ENCODE results near the gene AMBP.
A peak's percentile ranks its signal among the peaks of the same experiment; 100 is the strongest.

The AMBP gene

DNA sequence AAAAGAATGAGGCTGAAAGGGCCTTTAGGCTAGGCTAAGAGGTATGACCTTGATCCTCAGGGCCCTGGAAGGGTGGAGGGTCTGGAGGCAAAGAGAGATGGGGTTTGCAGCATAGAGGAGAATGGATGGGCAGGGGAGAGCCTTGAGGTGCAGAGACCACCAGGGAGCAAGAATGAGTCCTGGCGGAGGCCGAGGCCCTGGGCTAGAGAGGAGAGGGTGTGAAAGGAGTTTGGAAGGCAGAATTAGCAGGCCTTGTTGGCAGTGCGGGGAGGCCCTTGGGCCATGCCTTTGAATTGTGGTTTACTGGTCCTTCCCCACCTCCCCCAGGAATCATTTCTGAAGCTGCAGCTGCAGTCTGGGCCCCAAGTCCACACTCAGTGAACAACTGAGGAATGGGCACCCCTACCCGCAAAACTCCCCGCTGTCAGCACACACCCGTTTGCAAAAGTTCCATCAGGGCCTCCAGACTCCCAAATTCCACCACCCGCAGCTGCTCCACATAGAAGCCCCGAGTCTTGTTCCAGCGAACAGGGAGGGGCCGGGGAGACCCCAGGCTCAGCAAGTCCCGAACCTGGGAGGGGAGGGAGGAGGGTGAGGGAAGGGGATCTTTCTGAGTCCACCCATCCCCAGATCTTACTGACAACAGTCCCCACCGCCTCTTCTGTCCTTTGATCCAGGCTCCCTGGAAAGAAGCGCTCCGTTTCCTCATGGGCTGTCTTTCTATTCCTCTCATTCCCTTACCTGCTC, 18.9 kb upstream of the AMBP start:
- TF ChIP-seq CTCF (IDR thresholded peaks at IDR 0.05; ENCODE audit: low read length, missing control alignments): no peak
- no peak overlapping the region for H3K4me3 ChIP-seq (replicated peaks; ENCODE audit: low read depth, low read length)
- no peak for DNase-seq (ENCODE audit: low read depth)

DNA sequence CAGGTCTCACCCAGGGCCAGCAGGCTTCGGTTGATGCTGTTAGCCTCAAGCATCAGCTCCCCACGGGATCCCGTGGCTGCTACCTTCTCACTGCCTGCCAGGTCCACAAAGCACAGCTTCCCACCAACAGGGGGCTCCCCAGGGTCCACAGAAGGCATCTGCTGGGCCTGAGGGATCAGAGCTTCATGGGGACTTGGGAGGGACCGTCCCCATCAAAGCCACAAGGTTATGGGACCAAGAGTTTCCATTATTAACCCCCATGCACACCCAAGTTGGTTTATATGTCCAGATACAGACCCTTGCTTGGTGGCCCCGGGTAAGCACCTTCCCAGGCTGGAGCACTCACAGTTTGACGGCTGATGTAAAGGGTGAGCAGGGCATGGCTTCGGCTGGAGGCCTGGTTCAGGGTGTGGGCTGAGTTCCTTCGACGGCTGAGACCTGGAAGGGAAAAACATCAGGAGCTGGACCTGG, 18.0 kb upstream of the AMBP start:
- DNase-seq (ENCODE audit: low read depth): no peak
- peak; percentile 21 for TF ChIP-seq CTCF (IDR thresholded peaks at IDR 0.05; ENCODE audit: low read length, missing control alignments)
- no peak overlapping the region for H3K4me3 ChIP-seq (replicated peaks; ENCODE audit: low read depth, low read length)

DNA sequence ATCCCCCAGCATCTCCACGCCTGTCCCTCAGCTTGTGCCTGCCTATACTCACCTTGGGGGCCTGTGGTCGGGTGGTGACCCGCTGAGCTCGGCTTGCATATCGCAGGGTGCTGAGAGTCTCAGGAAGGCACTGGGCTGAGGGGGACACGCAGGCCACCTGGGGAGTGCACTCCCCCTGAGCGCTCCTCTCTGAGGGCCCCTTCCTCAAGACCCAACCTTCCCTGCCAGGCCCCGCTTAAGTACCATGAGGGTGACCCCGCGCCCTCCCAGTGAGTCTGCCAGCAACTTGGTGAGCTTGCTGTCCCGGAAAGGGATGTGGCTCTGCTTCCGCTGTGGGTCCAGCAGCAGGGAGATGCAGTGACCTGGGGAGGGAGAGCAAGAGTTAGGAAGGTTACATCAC, 16.9 kb upstream of the AMBP start:
- no peak overlapping the region for H3K4me3 ChIP-seq (replicated peaks; ENCODE audit: low read depth, low read length)
- TF ChIP-seq CTCF (IDR thresholded peaks at IDR 0.05; ENCODE audit: low read length, missing control alignments): no peak
- no peak for DNase-seq (ENCODE audit: low read depth)

DNA sequence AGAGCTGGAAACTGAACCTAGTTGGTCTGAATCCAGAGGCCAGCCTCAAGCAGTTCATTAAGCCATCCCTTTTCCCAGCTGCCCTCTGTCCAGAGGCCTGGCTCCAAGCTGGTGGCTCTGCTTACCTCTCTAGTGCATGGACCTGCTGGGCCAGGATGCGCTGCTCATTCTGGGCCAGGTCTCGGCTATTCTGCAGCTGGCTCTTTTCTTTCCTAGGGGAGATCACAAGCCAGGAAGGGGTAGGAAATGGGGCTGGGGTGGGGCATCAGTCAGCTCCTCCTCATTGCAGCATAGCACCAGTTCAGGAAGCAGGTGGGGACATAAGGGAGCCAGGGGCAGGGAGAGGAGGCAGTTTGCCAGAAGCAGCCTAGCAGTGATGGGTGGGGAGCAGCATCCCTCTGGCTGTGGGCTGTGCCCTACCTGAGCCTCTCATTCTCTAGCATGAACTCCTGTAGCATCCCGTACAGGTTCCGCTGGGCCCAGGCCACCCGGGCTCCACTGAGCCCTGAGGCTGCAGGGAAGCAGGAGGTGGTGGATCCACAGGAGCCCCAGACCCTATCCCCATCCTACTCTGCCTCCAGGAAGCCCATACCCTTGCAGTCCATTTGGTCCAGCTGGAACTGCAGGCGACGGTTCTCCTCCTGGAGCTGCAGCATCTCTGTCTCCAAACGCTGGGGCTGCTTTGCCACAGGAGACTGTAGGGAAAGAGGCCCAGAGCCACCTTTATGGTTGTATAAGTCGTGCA, 15.8 kb upstream of the AMBP start:
- H3K4me3 ChIP-seq (replicated peaks; ENCODE audit: low read depth, low read length): no peak overlapping the region
- TF ChIP-seq CTCF (IDR thresholded peaks at IDR 0.05; ENCODE audit: low read length, missing control alignments): no peak
- no peak for DNase-seq (ENCODE audit: low read depth)

DNA sequence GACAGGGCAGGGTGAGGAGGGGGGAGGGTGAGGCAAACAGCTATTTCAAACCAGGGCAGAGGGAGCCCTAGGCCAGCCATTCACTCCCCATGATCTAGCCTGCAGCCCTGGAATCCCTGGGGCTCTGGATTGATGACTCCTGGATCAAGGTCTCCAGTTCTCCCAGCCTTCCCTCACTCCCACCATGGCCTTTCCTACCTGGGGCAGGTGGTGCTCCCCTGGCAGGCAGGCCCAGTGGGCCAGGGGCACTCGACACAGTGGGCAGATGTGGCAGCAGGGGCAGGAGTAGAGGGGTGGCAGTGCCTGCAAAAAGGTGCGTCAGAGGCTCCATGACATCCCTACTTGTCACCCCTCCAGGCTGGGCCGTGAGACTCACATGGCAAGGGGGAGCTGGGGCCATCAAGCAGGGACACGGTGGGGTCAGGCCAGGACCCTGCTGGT, 15.0 kb upstream of the AMBP start:
- TF ChIP-seq CTCF (IDR thresholded peaks at IDR 0.05; ENCODE audit: low read length, missing control alignments): no peak
- no peak for DNase-seq (ENCODE audit: low read depth)
- H3K4me3 ChIP-seq (replicated peaks; ENCODE audit: low read depth, low read length): no peak overlapping the region

- TF ChIP-seq CTCF (IDR thresholded peaks at IDR 0.05; ENCODE audit: low read length, missing control alignments): no peak
- no peak overlapping the region for H3K4me3 ChIP-seq (replicated peaks; ENCODE audit: low read depth, low read length)
- no peak for DNase-seq (ENCODE audit: low read depth)
Observed at GRCh38 chr9:114092336-114092735, 14.2 kb upstream of the AMBP start.

All from fibroblast of pulmonary artery (primary cell).